GM21529 (cell line): ENCODE results near the gene SEC14L5.
"Not testable (repeated sequence)": the region's sequence is repeated elsewhere in the genome, so short reads cannot be mapped to it uniquely, and the experiment has no call there.

Source experiments
- ATAC-seq: cut with Tn5 transposase; IDR thresholded peaks from one replicate; pipeline ENCODE4 v1.9.1; 2021; ENCODE audit not compliant: unreplicated experiment

SEC14L5 gene

DNA sequence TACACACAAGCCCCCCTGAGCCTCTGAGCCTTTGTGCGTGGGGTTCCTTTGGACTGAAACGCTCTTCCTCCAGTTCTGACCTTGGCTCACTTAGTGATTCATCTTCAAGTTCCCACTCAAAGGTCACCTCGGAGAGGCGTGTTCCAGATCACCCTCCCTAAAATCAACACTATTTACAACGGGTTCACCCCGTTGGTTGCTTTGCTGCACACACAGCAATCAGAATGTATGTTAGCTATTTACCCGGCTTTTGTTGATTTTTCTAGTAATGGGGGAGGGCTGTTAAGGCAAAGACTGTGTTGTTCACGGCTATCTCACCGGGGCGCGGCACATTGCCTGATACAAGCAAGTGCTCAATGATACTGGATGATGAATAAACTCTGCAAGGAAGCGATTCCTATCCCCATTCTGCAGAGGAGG lies 74.6 kb downstream of the SEC14L5 start:
- no peak for ATAC-seq

DNA sequence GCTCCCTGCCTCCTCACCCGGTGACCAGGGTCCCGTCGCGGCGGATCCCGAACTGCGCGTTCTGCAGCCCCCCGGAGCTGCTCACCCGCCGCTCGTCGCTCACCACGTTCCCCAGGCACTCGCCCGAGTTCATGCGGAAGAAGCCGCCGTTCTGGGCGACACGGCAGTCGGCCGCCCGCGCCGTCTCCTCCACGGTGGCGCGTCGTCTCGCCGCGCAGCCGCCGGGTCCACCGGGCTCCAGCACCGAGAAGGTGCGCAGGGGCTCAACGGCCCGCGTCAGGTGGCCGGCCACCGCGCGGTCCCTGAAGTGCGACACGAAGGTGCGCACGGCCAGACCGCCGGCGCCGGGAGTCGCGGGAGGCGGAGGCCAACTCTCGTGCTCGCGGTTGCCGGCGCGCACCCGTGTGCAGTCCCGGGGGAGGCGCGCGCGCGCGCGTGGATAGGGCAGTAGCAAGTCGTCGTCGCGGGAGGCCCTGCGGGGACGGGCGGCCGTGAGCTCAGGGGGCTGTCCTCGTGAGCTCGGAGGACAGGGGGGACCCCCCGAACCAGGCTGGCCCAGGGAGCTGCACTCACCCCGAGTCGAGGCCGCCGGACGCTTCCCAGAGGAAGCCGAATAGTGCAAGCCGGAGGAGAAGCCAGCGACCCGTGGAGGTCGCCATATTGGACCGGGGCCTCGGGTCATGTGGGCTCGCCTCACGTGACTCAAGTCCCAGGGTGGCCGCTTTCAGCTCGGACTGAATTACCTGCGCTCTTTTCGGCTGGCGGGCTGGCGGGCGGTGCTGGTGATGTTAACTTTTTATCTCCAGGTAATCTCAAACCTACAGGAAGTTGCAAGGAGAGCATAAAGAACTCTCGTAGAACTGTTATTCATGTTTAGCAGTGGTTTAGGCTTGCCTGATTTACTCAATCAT lies 75.4 kb downstream of the SEC14L5 start, which contains the start of gene NAGPA:
Gene NAGPA (minus strand): TSS at position 680 of the 911 bp plus-strand sequence. CDS start 21 bp downstream, at position 659.
- peak; percentile 89 for ATAC-seq

DNA sequence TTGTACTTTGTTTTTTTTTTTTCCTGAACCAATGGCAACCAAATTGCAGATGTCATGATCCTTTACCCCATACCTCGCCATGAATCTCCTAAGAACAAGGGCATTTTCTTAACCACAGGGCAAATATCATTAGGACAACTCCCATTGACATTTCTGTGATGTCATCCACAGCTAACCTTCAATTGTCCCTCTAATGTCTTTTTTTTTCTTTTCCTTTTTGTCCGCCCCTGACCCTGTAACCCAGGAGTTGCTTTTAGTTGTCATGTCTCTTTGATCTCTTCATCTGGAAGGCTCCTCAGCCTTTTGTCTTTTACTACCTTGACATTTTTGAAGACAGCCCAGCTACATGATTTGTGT lies 76.0 kb downstream of the SEC14L5 start:
- no peak for ATAC-seq

DNA sequence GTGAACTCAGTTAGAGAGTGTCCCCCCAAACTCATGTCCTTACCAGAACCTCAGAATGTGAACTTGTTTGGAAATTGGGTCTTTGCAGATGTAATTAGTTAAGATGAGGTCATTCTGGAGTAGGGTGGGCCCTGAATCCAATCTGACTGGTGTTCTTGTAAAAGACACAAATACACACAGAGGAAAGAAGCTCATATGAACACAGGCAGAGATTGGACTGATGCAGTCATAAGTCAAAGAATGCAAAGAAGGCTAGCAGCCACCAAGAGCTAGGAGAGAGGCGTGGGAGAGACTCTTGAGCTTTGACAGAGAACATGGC lies 77.7 kb downstream of the SEC14L5 start:
- no peak for ATAC-seq

DNA sequence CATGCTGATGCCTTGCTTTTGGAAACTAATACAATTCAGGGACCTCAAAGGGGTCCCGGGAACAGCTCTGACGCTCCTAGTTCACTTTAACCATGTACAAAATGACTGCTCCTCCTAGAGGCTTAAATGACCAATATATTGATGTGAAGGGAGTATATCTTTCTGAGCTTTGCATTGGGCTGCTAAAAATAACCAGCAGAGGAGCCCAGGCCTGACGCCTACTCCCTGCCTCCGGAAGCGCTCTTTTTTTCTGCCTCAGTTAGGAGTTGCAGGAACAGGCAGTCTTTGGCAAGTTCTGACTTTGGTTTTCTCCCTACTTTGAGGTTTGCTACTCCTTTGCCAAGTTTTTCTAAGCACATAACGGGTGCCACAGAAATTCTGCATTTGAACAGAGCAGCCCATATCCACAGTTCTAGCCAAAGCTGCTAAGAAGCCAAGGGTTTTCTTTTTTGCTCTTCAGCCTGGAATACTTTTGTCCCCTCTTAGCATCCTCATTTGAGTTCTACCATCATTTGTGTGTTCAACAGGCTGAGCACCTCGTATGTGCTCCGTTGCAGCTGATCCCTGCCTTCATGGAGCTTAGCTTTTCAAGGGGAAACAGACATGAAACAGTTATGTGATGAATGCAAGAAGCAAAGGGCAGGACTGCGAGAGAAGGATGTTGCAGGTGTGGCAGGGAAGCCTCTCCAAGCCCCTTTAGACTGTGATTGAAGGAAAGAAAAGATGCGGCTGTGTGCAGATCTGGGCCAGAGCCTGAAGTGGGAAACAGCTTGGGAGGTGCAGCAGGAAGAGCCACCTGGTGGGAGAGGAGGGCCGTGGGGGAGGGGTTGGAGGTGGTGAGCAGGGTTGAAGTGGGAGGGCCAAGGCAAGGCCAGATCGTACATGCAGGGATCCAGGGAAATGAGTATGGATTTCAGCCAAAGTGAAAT lies 78.4 kb downstream of the SEC14L5 start:
- ATAC-seq = no peak

DNA sequence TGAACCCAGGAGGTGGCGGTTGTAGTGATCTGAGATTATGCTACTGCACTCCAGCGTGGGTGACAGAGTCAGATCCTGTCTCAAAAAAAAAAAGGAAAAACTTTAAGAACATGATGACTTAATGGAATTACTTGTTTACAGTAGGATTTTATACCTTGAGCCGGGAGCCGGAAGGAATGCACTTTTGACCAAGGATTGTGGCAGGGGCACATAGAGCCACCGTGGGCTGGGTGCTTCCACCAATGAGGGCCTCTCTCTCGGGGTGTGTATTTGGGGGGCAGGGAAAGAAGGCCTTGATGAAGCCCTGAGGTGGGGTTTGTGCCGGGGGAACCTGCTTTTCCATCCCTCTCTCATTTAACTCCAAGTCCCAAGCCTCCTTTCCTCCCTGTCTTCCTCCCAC lies 82.3 kb downstream of the SEC14L5 start:
- no peak for ATAC-seq

DNA sequence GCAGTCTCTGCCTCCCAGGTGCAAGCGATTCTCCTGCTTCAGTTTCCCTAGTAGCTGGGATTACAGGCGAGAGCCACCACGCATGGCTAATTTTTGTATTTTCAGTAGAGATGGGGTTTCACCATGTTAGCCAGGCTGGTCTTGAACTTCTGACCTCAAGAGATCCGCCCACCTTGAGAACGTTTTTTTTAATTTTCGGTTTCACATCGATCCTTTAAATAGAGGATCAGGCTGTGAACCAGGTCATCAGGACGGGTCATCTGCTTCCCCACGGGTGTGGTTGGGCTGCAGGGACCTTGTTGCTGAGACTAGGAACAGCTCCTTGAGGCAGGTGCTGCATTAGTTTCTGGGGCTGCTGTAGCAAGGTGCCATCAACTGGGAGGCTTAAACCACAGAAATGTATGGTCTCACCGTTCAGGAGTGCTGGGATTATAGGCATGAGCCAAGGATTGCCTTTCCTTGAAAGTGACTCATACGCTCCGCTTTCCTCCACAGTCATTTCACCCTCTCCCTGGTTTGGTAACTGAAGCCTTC lies 83.5 kb downstream of the SEC14L5 start:
- ATAC-seq = peak; percentile 73

DNA sequence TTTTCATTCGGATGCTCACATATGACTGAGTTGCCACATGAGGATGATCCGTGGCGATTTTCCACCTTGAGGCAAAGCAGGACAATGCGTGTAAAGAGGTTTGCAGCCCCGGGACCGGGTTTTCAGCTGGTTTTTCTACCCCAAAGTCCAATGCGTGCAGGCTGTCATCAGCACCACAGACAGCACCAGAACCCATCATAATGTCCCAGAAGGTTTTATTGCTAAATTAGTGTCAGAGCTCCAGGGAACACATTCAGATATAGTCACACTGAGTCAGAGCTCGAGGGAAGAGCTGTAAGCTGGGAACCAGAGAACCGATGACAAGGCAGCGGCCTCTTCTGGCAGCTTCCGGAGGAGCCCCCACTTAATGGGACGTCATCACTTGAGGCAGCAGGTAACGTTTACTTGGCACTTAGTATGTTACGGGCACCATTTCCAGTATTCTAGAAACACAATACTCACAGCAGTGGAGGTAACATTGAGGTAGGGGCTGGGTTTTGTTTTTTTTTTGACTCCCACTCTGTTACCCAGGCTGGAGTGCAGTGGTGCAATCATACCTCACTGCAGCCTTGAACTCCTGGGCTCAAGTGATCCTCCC lies 84.5 kb downstream of the SEC14L5 start:
- ATAC-seq = no peak

DNA sequence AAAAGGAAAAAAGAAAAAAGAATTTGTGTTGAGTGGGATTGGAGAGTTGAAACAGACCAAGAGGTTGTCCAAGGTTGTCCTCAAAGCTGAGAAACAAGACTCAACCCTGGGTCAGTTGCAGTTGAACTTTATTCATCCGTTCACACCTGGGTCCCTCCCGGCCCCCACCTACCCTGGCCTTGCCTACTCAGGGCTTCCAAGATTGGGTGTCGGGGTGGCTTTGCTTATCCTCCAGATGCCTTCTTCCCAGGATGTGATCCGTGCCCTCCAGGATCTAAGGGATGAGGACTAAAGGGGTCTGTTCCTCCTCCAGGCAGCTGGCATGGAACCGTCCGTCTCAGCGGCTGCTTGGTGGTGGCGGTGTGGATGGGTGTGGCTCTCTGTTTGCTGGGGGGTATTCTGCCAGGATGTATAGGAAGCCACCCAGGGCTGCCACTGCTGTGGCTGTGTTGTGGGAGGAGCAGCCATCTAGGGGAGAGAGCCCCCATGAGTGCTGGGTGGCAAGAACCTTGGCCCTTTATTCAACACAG lies 85.9 kb downstream of the SEC14L5 start:
- ATAC-seq = no peak

DNA sequence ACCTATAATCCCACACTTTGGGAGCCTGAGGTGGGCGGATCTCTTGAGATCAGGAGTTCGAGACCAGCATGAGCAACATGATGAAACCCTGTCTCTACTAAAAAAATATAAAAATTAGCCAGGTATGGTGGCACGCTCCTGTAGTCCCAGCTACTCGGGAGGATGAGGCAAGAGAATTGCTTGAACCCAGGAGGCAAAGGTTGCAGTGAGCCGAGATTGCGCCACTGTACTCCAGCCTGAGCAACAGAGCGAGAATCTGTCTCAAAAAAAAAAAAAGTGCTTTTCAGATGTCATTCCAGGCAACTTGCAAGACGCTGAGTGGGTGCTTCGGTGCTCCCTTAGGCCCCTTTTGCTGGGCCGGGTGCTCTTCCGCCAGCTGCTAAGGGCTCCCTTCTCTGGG lies 86.5 kb downstream of the SEC14L5 start:
- not testable (repeated sequence) for ATAC-seq

DNA sequence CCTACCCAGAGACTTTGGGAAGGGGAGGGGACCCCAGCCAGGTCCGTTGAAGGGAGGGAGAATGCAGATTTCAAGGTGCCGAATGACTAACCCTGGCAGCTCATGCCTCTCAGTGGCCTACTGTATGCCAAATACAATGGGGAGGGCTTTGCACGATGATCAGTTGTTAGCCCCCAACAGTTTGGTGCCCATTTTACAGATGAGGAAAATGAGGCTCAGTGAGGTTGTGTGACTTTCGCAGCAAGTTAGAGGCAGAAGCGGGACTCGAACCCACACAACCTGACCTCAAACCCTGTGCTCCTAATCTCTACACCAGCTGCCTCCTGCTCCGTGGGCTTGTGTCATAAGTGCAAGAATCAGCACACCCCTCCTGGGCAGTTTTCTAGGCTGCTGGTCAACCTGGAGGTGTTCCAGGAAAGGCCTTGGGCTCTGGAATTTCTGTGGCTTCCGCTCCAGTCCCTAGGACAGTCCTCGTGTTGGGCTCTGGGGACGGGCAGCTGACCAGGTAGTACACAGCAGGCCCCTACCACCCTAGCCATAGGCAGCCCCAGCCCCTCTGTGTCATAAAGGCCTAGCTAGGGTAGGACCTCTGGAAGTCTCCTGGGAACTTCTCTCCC lies 87.5 kb downstream of the SEC14L5 start:
- no peak for ATAC-seq

DNA sequence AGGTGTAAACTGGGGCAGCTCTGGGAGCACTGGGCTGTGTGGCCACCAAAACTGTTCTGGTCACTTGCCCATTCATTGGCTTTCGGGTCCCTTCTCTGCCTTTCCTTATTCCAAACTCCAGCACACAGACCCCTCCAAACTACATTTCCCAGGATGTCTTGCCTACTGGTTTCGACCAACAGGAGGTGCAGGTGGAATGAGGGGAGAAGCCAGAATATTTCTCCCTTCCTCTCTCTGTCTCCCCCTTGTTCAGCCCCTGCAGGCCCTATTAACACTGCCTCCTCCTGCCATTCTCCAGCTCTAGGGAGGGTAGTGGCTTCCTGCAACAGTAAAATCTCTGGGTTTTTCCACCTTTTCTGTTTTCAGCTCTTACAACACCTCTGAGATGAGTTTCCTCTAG lies 88.8 kb downstream of the SEC14L5 start:
- ATAC-seq = no peak

DNA sequence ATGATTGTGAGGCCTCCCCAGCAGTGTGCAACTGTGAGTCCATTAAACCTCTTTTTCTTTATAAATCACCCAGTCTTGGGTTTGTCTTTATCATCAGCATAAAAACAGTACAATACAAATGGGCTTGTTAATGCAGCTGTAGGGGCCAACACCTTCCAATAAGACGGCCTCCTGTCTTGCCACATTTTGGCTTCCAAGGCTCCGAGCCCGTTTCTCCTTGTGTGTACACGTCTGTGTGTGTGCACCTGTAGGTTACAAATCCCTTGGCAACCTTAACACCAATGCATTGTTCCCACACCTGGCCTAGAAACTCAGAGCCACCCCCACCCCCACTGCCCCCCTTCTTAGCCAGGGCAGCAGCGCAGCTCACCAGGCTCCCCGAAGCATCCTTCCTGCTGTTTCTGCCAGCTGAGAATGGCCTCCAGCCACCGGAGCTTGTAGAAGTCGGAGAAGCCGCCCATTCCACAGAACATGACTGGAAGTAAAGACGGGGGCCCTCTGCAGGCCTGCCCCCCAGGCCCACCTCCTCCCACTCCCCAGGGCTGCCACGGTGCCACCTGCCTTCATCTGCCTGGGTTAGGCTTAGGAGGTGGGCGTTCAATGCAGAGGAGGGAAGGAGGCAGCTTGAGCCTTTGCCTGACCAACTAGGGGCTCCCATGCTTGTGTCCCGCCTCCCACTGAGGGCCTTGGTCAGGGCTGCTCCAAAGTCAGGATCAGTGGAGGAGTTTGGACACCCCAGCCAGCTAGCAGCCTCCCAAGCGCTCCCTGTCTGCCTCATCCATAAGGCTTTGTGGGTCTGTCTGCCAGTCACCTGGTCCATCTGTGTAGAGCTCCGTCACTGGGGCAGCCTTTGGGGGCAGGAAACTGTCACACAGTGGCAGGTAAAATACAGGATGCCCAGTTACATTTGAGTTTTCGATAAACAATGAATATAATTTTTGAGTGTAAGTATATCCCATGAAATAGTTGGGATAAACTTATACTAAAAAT lies 97.0 kb downstream of the SEC14L5 start:
- ATAC-seq = no peak

DNA sequence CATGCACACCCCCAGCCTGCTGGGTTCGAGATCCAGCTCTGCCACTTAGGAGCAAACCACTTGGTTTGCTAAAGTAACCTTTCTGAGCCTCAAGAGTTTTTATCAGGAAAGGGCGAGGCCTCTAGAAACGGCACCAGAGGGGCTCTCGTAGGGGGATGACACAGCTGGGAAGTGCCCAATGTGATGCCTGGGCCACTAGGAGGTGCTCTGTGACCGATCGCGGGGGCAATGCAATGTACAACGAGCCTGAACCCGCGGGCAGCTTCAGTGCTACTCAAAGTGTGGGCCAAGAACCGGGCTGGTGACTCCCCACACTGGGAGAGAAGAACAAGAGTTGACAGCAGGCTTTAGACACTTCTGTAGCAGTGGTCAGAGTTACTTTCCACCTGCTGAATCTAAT lies 98.2 kb downstream of the SEC14L5 start:
- ATAC-seq = no peak

DNA sequence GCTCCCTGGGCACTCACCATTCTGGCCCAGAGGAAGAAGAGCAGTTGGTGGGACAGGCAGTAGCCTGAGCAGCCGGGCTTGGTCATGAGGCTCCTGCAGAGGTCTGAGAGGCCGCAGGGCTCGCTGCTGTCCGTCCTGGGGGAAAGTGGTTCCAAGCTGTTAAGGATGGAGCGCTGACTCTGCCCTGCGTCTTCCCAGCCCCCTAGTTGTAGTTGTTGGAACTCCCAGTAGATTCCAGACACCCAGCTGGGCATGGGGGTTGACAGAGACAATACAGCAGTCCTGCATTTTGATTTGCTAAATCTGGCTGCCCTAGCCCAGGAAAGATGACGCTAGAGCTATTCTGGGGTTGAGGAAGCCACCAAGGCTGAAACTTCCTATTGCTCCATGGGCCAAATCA lies 100.3 kb downstream of the SEC14L5 start:
- no peak for ATAC-seq

DNA sequence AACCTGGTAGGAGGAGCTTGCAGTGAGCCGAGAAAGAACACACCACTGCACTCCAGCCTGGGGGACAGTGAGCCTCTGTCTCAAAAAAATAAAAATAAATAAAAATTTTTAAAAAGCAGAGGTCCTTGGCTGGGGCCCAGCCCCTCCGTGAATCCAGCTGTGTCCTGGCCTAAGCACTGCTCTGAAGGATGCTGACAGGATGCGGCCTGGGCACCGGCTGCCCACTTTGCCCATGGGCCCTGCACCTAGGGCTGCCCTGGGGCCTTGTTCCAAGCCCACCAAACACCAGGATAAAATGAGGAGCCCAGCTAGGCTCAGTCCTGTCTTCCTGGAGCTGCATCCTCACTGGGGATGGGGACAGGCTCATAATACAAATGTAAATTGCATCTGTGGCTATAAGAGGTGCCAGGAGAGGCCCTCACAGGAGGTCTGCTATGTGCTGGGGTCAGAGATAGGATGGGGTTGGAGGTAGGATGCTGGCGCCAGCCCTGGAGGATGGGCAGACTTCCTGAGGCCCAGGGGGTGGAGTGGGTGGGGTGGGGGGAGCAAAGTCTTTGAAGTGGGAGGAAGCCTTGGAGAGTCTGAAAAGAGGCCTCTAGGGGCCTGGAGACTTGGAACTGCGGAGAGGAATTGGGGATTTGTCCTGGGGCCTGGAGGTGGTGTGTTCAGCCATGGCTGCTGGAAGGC lies 101.4 kb downstream of the SEC14L5 start:
- no peak for ATAC-seq

DNA sequence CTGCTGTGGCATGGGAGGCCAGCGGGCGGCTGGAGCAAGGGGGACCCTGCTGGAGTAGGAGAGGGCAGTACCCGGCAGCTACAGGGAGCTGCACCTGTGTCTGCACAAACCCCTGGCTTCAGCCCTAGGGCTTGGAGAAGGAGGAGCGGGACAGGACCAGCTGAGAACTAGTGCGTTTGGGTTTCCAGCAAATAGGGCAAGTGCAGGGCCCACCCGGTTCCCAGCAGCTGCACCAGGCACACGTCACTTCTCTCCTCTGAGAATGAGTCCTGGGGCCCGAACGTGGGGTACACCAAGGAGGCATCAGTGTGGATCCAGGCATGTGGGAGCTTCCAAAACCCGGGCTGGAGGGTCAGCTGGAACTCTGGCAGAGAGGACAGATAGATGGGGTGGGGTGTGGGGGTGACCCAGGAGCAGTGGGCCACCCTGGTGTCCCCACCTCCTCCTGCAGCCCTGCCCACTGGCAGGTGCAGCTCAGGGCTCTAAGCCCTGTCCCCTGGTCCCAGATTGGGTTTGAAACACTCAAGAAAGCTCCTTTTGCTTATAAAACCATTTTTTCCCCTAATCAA lies 102.0 kb downstream of the SEC14L5 start:
- no peak for ATAC-seq

DNA sequence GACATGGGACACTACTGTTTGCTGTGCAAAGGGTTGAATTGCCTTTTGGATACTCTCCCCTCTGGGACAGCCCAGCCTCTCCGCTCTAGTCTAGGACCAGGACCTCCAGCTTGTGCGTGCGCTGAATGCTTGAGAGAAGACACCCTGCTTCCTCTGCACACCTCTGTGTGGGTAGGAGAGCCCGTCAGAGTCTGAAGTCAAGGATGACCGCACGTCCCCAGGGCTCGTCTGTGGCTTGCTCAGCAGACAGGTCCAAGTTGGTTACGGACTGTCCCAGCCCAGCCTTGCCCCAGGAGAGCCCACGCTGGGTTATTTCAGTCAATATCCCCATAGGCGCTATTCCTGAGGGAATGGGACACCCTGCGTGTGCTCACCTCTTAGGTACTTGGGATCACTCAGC lies 103.9 kb downstream of the SEC14L5 start:
- ATAC-seq = peak; percentile 83
